ENCODE measurements around the gene SEMA4C. TPM values are rescaled to one million over a fixed set of nuclear protein-coding genes. Genes with fewer than 3 reads are reported as not detected.
A peak's percentile ranks its signal among the peaks of the same experiment; 100 is the strongest.

SEMA4C gene
- total and polyA plus RNA-seq, 3 donors from 2014 or later: 10.5 to 17.6 (median 11.4) TPM

- intact Hi-C loops (cut with DNase I; ENCODE audit: low total_unique reads): no loop called here
- DNase-seq: no peak
- Histone ChIP-seq H3K27me3 (no peaks in the 10 kb centered on the region), H3K9me3 (no peaks in the 10 kb centered on the region), H3K36me3 (ENCODE audit: low read depth, missing control alignments) (no peaks in the 10 kb centered on the region), H3K4me3 (no peak overlapping the region), H3K4me1 (no peaks in the 10 kb centered on the region), H3K27ac (no peak overlapping the region)
- TF ChIP-seq CTCF (IDR thresholded peaks at IDR 0.05) (no peak), POLR2A (IDR thresholded peaks at IDR 0.05) (no peak)
- 63 to 67% methylated on average over 5 of the region's 5 CpGs for WGBS, 2 donors
Observed at GRCh38 chr2:96913117-96913397, 43.2 kb upstream of the SEMA4C start.

GRCh38 chr2:96912346-96913116 lies 42.7 kb upstream of the SEMA4C start:
- TF ChIP-seq CTCF (IDR thresholded peaks at IDR 0.05) (no peak), POLR2A (IDR thresholded peaks at IDR 0.05) (no peak)
- Histone ChIP-seq H3K27ac (no peak overlapping the region), H3K4me1 (peaks cover 5% of the 10 kb centered on the region), H3K36me3 (ENCODE audit: low read depth, missing control alignments) (no peaks in the 10 kb centered on the region), H3K4me3 (no peak overlapping the region), H3K9me3 (no peaks in the 10 kb centered on the region), H3K27me3 (no peaks in the 10 kb centered on the region)
- no peak for DNase-seq
- intact Hi-C loops (cut with DNase I; ENCODE audit: low total_unique reads): no loop called here
- 79 to 83% methylated on average over 18 to 22 of the region's 22 CpGs for WGBS, 2 donors

GRCh38 chr2:96909611-96910021 lies 39.7 kb upstream of the SEMA4C start:
- intact Hi-C loops (cut with DNase I; ENCODE audit: low total_unique reads): loop anchor here (5.0 kb wide), 2 partner anchors 42 to 43 kb away; no protein-coding TSS in a partner anchor
- H3K27ac ChIP-seq: no peak overlapping the region
- no peaks in the 10 kb centered on the region for H3K9me3 ChIP-seq
- TF ChIP-seq CTCF (IDR thresholded peaks at IDR 0.05) (no peak), POLR2A (IDR thresholded peaks at IDR 0.05) (no peak)
- WGBS, 2 donors: 85 to 90% methylated on average over 6 of the region's 6 CpGs
- H3K36me3 ChIP-seq (ENCODE audit: low read depth, missing control alignments): no peaks in the 10 kb centered on the region
- no peaks in the 10 kb centered on the region for H3K27me3 ChIP-seq
- DNase-seq: no peak
- H3K4me3 ChIP-seq: no peak overlapping the region
- H3K4me1 ChIP-seq: peaks cover 18% of the 10 kb centered on the region

GRCh38 chr2:96907115-96908041 lies 37.5 kb upstream of the SEMA4C start:
- Histone ChIP-seq H3K27me3 (no peaks in the 10 kb centered on the region), H3K4me3 (no peak overlapping the region), H3K36me3 (ENCODE audit: low read depth, missing control alignments) (no peaks in the 10 kb centered on the region), H3K4me1 (peaks cover 18% of the 10 kb centered on the region), H3K27ac (peak overlapping the region; percentile 70 to 85), H3K9me3 (no peaks in the 10 kb centered on the region)
- DNase-seq: peak; percentile 66
- 44 to 55% methylated on average over 7 to 21 of the region's 21 CpGs for WGBS, 2 donors
- no peak for TF ChIP-seq CTCF (IDR thresholded peaks at IDR 0.05)
- intact Hi-C loops (cut with DNase I; ENCODE audit: low total_unique reads): loop anchor here (5.0 kb wide), 2 partner anchors 40 to 45 kb away; no protein-coding TSS in a partner anchor

All from testis (tissue), 3 donors.